ENCODE data around the gene ZMIZ1.

- TF ChIP-seq CTCF (conservative IDR thresholded peaks at IDR 0.05 in 1 of 2, IDR thresholded peaks at IDR 0.05 in 1 of 2; ENCODE audit: low read depth in 1 of 2, low read length in 2 of 2) = no peak
- TF ChIP-seq EZH2 (IDR thresholded peaks at IDR 0.05; ENCODE audit: low read length, missing control alignments) = no peak
Observed at GRCh38 chr10:79262959-79263746, 194.4 kb downstream of the ZMIZ1 start.

Data from fibroblast of lung (primary cell).